Kidney (tissue), 14 donors: ENCODE results near the gene SPOCK2. TPM values are rescaled to one million over a fixed set of nuclear protein-coding genes. Genes with fewer than 3 reads are reported as not detected.
"Not testable (repeated sequence)": the region's sequence is repeated elsewhere in the genome, so short reads cannot be mapped to it uniquely, and the experiment has no call there.

ENCODE experiments used
- DNase-seq, 5 donors: peaks; one replicate each; pipeline ENCODE4 v3.0.0-alpha.2; 2013 to 2020
- FAIRE-seq: peaks from 2 replicates; lab custom pipeline; 2012; peaks lifted over from hg19 to GRCh38; lab: Jason Lieb, UNC
- H3K27ac ChIP-seq, 2 donors: one replicate each; pipeline ENCODE4 v1.7.0; 2013; ENCODE audit warnings: low read depth in 2 of 2, low read length in 2 of 2, inconsistent platforms in 1 of 2
- H3K27me3 ChIP-seq: one replicate; pipeline ENCODE4 v1.7.1; 2013; ENCODE audit warnings: low read length, inconsistent platforms; ENCODE audit not compliant: control insufficient read depth, insufficient read depth
- H3K36me3 ChIP-seq, 3 donors: one replicate each; pipeline versions ENCODE4 v1.7.0 to v1.7.1; 2013; ENCODE audit warnings: low read length in 3 of 3, control low read depth in 1 of 3, inconsistent platforms in 1 of 3; ENCODE audit not compliant: insufficient read depth in 3 of 3, control insufficient read depth in 2 of 3
- H3K4me1 ChIP-seq, 3 donors: one replicate each; pipeline versions ENCODE4 v1.7.0 to v1.7.1; 2013; ENCODE audit warnings: low read length in 3 of 3, inconsistent platforms in 1 of 3, low read depth in 1 of 3; ENCODE audit not compliant: control insufficient read depth in 2 of 3, insufficient read depth in 2 of 3
- H3K4me3 ChIP-seq, 3 donors: one replicate each; pipeline versions ENCODE4 v1.7.0 to v1.8.1; 2013; ENCODE audit warnings: low read length in 3 of 3, control low read depth in 1 of 3, inconsistent platforms in 1 of 3
- H3K9ac ChIP-seq, 3 donors: one replicate each; pipeline versions ENCODE4 v1.7.0 to v1.7.1; 2013; ENCODE audit warnings: low read length in 3 of 3, control low read depth in 1 of 3, inconsistent platforms in 1 of 3
- H3K9me3 ChIP-seq, 3 donors: one replicate each; pipeline versions ENCODE4 v1.7.0 to v1.7.1; 2013; ENCODE audit warnings: low read length in 3 of 3, control low read depth in 1 of 3, inconsistent platforms in 1 of 3; ENCODE audit not compliant: control insufficient read depth in 2 of 3, insufficient read depth in 1 of 3
- intact Hi-C: fragments of 100-400 bp; cut with DNase I; formaldehyde crosslinking; loops from one replicate; pipeline ENCODE4 v1.11.1; 2022
- polyA plus RNA-seq: library from polyadenylated mRNA; stranded (reverse); fragments of 350-450 nt; fragmentation: Illumina TruSeq; extraction: RNeasy Lipid Tissue Mini Kit (QIAGEN cat#74804); gene quantifications from one replicate; pipeline ENCODE4 v1.2.3, GENCODE V29; 2014; ENCODE audit warnings: low read depth, low replicate concordance; ENCODE audit not compliant: insufficient read depth
- total RNA-seq: library from RNA; stranded (reverse); fragmentation: NEBNext Ultra II Directional; extraction: Animal tissue kit (Norgen Biotek cat#: 25700); gene quantifications from one replicate; pipeline ENCODE4 v1.2.1, GENCODE V29; 2021
- TF ChIP-seq, protein P1 (sequence below): IDR thresholded peaks from 3 replicates; pipeline ENCODE4 v1.5.1; 2012; ENCODE audit warnings: mild to moderate bottlenecking, moderate library complexity, borderline replicate concordance; ENCODE audit not compliant: insufficient read depth; ENCODE audit errors: extremely low read depth
- donor health status: control.
- donor health status: control.
- donor health status: control.
- donor health status: control.
- donor health status: control.
- donor health status: DM: yes; HTN: yes; CAD: no.
- donor health status: Normal renal cell carcinoma (clear cell type).

SPOCK2 gene
- total and polyA plus RNA-seq, 2 donors from 2014 or later, result 19.7 to 103 TPM

DNA sequence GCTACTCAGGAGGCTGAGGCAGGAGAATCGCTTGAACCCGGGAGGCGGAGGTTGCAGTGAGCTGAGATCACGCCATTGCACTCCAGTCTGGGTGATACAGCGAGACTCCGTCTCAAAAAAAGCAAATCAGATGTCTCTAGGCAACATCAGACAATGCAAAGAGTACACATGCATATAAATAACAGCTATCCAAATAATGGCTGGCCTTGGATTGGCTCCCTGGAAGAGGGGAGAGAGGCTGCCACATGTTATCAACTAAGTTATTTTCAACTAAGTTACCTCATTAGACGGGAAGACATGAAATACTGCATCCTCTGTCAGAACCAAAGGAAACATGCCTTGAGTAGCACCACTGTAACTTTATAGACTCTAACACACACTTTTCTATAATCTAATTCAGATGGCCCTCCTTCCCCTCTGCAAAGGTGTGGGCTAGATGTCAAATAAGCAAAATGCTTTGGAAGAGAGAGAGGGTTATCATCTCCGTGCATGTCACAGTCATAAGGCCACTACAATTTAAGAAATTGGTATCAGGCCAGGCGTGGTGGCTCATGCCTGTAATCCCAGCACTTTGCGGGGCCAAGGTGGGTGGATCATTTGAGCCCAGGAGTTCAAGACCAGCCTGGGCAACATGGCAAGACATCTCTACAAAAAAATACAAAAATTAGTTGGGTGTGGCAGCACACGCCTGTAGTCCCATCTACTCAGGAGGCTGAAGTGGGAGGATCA is 22.5 kb upstream of the SPOCK2 start:
- intact Hi-C loops, result no loop called here
- Histone ChIP-seq H3K4me3 (no peak overlapping the region), H3K36me3 (no peaks in the 10 kb centered on the region), H3K27ac (no peak overlapping the region), H3K9me3 (no peaks in the 10 kb centered on the region), H3K27me3 (no peaks in the 10 kb centered on the region), H3K9ac (no peak overlapping the region), H3K4me1 (peaks cover 0 to 4% (median 0%) of the 10 kb centered on the region in 3 donors)
- TF ChIP-seq, protein P1, sequence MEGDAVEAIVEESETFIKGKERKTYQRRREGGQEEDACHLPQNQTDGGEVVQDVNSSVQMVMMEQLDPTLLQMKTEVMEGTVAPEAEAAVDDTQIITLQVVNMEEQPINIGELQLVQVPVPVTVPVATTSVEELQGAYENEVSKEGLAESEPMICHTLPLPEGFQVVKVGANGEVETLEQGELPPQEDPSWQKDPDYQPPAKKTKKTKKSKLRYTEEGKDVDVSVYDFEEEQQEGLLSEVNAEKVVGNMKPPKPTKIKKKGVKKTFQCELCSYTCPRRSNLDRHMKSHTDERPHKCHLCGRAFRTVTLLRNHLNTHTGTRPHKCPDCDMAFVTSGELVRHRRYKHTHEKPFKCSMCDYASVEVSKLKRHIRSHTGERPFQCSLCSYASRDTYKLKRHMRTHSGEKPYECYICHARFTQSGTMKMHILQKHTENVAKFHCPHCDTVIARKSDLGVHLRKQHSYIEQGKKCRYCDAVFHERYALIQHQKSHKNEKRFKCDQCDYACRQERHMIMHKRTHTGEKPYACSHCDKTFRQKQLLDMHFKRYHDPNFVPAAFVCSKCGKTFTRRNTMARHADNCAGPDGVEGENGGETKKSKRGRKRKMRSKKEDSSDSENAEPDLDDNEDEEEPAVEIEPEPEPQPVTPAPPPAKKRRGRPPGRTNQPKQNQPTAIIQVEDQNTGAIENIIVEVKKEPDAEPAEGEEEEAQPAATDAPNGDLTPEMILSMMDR, result no peak
- DNase-seq, result peak in 1 of 5 donors; percentile 28
- FAIRE-seq, result no peak

DNA sequence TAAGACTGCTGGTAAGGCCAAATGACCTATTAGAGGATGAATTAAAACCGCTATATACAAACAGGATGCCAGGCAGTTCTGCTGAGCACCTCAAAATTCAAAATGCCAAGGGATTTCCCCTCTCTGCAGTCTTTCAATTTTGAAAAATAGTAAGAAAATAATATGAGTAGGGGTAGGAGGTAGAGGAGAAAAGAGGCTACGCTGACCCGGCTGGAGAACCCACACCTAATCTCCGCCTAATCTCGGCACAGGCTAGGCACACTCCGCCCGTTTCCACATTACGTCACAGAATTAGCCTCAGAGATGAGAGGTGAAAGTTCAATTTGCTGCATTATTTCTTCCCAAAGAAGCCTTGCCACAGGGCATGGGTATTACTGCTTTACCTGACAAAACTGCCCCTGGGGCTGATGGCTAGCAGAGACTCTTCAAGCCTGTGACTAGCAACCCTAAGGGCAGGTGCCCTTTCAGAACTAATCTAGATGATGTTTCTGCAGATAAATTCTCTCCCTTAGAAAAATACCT is 21.3 kb upstream of the SPOCK2 start:
- H3K9me3 ChIP-seq, result no peaks in the 10 kb centered on the region
- DNase-seq (no peak), FAIRE-seq (no peak)
- H3K9ac ChIP-seq, result no peak overlapping the region
- no peak overlapping the region for H3K27ac ChIP-seq
- intact Hi-C loops, result no loop called here
- H3K36me3 ChIP-seq, result no peaks in the 10 kb centered on the region
- no peaks in the 10 kb centered on the region for H3K27me3 ChIP-seq
- H3K4me3 ChIP-seq, result no peak overlapping the region
- TF ChIP-seq, protein P1, result no peak
- peaks cover 0 to 4% (median 0%) of the 10 kb centered on the region in 3 donors for H3K4me1 ChIP-seq

DNA sequence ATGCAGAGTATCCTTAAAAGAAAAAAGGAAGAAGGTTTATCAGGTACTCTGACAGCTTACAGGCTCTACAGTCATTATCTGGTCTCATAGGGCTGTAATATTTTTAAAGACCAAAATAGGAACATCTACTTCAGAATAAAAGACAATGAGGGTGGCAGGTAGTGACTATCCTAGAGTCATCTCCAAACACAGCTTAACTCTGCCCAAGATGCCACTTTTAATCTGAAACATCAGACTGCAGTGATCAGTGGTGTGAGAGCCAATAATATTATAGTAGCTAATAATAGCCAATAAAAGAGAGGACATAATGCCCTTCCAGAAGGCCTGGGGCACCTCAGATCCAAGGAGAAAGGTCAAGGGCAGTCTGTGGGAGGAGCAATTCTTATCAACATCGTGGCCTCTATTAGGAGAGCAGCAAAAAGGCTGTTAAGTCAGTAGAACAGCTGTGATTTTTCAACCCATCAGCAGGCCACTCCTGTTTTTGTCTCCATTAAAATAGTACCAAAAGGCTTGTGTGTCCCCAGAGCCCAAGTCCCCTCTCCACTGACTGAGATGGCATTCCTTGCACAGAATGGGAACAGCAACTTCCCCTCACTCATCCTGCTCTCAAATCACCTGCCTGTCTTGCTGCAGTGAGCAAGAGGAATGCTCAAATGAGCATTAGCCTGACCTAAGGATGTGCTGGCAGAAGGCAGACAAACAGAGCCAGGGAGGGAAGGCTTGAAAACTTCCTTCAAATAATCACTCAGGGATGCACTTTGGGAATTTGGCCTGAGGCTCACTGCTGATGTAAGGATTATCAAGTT is 20.7 kb upstream of the SPOCK2 start:
- no peak overlapping the region for H3K9ac ChIP-seq
- no peaks in the 10 kb centered on the region for H3K36me3 ChIP-seq
- peaks cover 0 to 4% (median 0%) of the 10 kb centered on the region in 3 donors for H3K4me1 ChIP-seq
- TF ChIP-seq, protein P1, result no peak
- H3K27me3 ChIP-seq, result no peaks in the 10 kb centered on the region
- peak in 3 of 5 donors; percentile 48 to 75 (median 50) for DNase-seq
- H3K4me3 ChIP-seq, result no peak overlapping the region
- H3K9me3 ChIP-seq, result no peaks in the 10 kb centered on the region
- H3K27ac ChIP-seq, result no peak overlapping the region
- intact Hi-C loops, result no loop called here
- FAIRE-seq, result no peak

DNA sequence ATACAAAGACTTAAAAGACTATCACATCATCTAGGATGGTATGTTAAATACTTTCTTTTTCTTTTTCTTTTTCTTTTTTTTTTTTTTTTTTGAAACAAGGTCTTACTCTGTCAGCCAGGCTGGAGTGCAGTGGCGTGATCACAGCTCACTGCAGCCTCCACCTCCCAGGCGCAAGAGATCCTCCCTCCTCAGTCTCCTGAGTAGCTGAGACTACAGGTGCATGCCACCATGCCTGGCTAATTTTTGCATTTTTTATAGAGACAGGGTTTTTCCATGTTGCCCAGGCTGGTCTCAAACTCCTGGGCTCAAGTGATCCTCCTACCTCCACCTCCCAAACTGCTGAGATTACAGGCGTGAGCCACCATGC is 19.6 kb upstream of the SPOCK2 start:
- H3K9me3 ChIP-seq, H3K4me3 ChIP-seq, H3K4me1 ChIP-seq, FAIRE-seq, intact Hi-C loops, DNase-seq, H3K27ac ChIP-seq, H3K27me3 ChIP-seq, H3K36me3 ChIP-seq, H3K9ac ChIP-seq: not testable (repeated sequence)
